GM08714 (cell line): Measurements from ENCODE around the gene ANGPTL2.

Experiments
- H3K4me3 ChIP-seq: fragments of 200-500 bp; sonication (Bioruptor generic); 2 replicates; pipeline ENCODE4 v1.5.1; 2014; ENCODE audit warnings: mild to moderate bottlenecking, low read length, inconsistent platforms
- ZNF274 ChIP-seq: IDR thresholded peaks from 2 replicates; pipeline ENCODE4 v1.6.1; 2012; ENCODE audit warnings: mild to moderate bottlenecking, low read depth, low read length

ANGPTL2 gene

GRCh38 chr9:127136081-127136879, 13.8 kb upstream of the ANGPTL2 start:
- H3K4me3 ChIP-seq: no peak overlapping the region
- TF ChIP-seq ZNF274: no peak

- no peak overlapping the region for H3K4me3 ChIP-seq
- TF ChIP-seq ZNF274: no peak
These were observed 12.8 kb upstream of the ANGPTL2 start for GRCh38 chr9:127135056-127135745.

GRCh38 chr9:127133739-127134167, 11.3 kb upstream of the ANGPTL2 start:
- no peak overlapping the region for H3K4me3 ChIP-seq
- TF ChIP-seq ZNF274: no peak

GRCh38 chr9:127132921-127133647, 10.6 kb upstream of the ANGPTL2 start:
- no peak overlapping the region for H3K4me3 ChIP-seq

GRCh38 chr9:127132375-127132774, 9.9 kb upstream of the ANGPTL2 start:
- TF ChIP-seq ZNF274: no peak
- no peak overlapping the region for H3K4me3 ChIP-seq

More at GRCh38 chr9:127132921-127133647, 10.6 kb upstream of the ANGPTL2 start:
- no peak for TF ChIP-seq ZNF274

- no peak overlapping the region for H3K4me3 ChIP-seq
- TF ChIP-seq ZNF274: no peak
These were observed 9.4 kb upstream of the ANGPTL2 start for GRCh38 chr9:127131871-127132270.

GRCh38 chr9:127130661-127131538, 8.5 kb upstream of the ANGPTL2 start:
- no peak for TF ChIP-seq ZNF274

GRCh38 chr9:127130235-127130634, 7.8 kb upstream of the ANGPTL2 start:
- TF ChIP-seq ZNF274: no peak
- H3K4me3 ChIP-seq: no peak overlapping the region

More at GRCh38 chr9:127130661-127131538, 8.5 kb upstream of the ANGPTL2 start:
- no peak overlapping the region for H3K4me3 ChIP-seq

GRCh38 chr9:127129718-127130085, 7.3 kb upstream of the ANGPTL2 start:
- TF ChIP-seq ZNF274: no peak
- no peak overlapping the region for H3K4me3 ChIP-seq

- TF ChIP-seq ZNF274: no peak
- no peak overlapping the region for H3K4me3 ChIP-seq
These were observed 6.8 kb upstream of the ANGPTL2 start for GRCh38 chr9:127129073-127129717.

GRCh38 chr9:127128341-127129072, 6.1 kb upstream of the ANGPTL2 start:
- TF ChIP-seq ZNF274: no peak
- H3K4me3 ChIP-seq: no peak overlapping the region

GRCh38 chr9:127126971-127127370, 4.5 kb upstream of the ANGPTL2 start:
- no peak for TF ChIP-seq ZNF274
- H3K4me3 ChIP-seq: no peak overlapping the region

- TF ChIP-seq ZNF274: no peak
- no peak overlapping the region for H3K4me3 ChIP-seq
These were observed 2.4 kb upstream of the ANGPTL2 start for GRCh38 chr9:127124792-127125191.
